Activated naive CD8-positive, alpha-beta T cell treated with anti-CD3 and anti-CD28 coated beads, Interleukin-2, amount 50 U/mL, for 16 hours (primary cell): ENCODE results near the gene MDFIC.

Experiments
- DNase-seq: peaks from one replicate; pipeline ENCODE4 v3.0.0-alpha.2; 2020; ENCODE audit warnings: low read depth, low spot score

MDFIC gene

GRCh38 chr7:115038158-115038557, 116.3 kb downstream of the MDFIC start:
- DNase-seq = no peak

GRCh38 chr7:115040057-115040456, 118.2 kb downstream of the MDFIC start:
- no peak for DNase-seq

GRCh38 chr7:115040495-115040894, 118.6 kb downstream of the MDFIC start:
- DNase-seq = no peak

GRCh38 chr7:115042596-115042995, 120.7 kb downstream of the MDFIC start:
- DNase-seq = no peak

- DNase-seq = no peak
Observed at GRCh38 chr7:115043605-115044004, 121.7 kb downstream of the MDFIC start.

GRCh38 chr7:115044224-115044623, 122.3 kb downstream of the MDFIC start:
- no peak for DNase-seq

- no peak for DNase-seq
Observed at GRCh38 chr7:115047958-115048720, 126.2 kb downstream of the MDFIC start.

- no peak for DNase-seq
Observed at GRCh38 chr7:115052706-115053105, 130.8 kb downstream of the MDFIC start.

- no peak for DNase-seq
Observed at GRCh38 chr7:115054478-115055065, 132.7 kb downstream of the MDFIC start.

GRCh38 chr7:115056019-115056418, 134.1 kb downstream of the MDFIC start:
- DNase-seq = no peak

- DNase-seq = no peak
Observed at GRCh38 chr7:115058726-115059125, 136.8 kb downstream of the MDFIC start.

GRCh38 chr7:115059321-115059720, 137.4 kb downstream of the MDFIC start:
- DNase-seq = no peak

- DNase-seq = no peak
Observed at GRCh38 chr7:115060095-115060870, 138.4 kb downstream of the MDFIC start.

- DNase-seq = no peak
Observed at GRCh38 chr7:115066050-115066449, 144.2 kb downstream of the MDFIC start.

GRCh38 chr7:115066634-115067033, 144.7 kb downstream of the MDFIC start:
- no peak for DNase-seq

GRCh38 chr7:115068220-115068619, 146.3 kb downstream of the MDFIC start:
- DNase-seq = no peak
